ENCODE data around the gene ZMYND8.

DNA sequence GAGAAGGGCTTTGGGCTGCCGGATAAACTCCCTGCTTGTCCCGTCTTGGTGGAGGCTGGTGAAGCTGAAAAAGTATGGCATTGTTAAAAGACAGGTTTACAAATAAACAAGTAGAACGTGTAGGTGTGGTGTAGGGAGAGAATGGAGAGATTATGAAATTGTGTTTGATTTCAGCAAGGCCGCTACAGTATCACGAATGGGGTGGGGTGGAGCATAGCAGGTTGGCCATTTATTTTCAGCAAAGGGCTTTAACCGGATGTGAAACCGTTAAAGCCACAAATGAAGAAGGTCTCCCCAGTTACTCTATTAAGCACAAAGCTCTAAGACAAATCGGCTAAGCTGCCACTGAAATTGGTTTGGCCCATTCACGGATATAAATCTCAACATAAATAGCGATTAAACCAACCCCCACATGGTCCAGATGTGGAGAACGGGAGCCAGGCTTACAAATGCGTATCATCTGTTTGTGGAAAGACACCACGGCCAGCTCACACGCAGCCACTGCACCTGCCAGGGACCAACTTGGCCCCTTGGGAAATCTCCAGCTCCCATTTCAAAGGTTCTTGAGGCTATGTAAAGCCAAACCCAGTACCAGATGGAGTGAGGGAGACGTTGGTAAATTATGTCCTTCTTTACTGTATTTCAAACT lies 94.0 kb downstream of the ZMYND8 start:
- no peak for TF ChIP-seq POLR2A (IDR thresholded peaks at IDR 0.05)
- TF ChIP-seq, protein P1, sequence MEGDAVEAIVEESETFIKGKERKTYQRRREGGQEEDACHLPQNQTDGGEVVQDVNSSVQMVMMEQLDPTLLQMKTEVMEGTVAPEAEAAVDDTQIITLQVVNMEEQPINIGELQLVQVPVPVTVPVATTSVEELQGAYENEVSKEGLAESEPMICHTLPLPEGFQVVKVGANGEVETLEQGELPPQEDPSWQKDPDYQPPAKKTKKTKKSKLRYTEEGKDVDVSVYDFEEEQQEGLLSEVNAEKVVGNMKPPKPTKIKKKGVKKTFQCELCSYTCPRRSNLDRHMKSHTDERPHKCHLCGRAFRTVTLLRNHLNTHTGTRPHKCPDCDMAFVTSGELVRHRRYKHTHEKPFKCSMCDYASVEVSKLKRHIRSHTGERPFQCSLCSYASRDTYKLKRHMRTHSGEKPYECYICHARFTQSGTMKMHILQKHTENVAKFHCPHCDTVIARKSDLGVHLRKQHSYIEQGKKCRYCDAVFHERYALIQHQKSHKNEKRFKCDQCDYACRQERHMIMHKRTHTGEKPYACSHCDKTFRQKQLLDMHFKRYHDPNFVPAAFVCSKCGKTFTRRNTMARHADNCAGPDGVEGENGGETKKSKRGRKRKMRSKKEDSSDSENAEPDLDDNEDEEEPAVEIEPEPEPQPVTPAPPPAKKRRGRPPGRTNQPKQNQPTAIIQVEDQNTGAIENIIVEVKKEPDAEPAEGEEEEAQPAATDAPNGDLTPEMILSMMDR (IDR thresholded peaks at IDR 0.05): no peak
